GM21528 (cell line): Measurements from ENCODE around the gene LIMS2.
A peak's percentile ranks its signal among the peaks of the same experiment; 100 is the strongest.

Experiments
- ATAC-seq: cut with Tn5 transposase; IDR thresholded peaks from one replicate; pipeline ENCODE4 v1.9.1; 2021; ENCODE audit warnings: mild to moderate bottlenecking, moderate library complexity; ENCODE audit not compliant: unreplicated experiment, low FRiP score

LIMS2 gene

GRCh38 chr2:127701651-127702394, 26.5 kb upstream of the LIMS2 start:
- ATAC-seq, result peak; percentile 59

GRCh38 chr2:127701193-127701650, 25.9 kb upstream of the LIMS2 start, which contains the start of gene SFT2D3:
Gene SFT2D3, plus strand, starts transcription at chr2:127701497. Its CDS starts 32 bp downstream, at chr2:127701529.
- peak; percentile 72 for ATAC-seq

GRCh38 chr2:127700527-127701192, 25.3 kb upstream of the LIMS2 start:
- peak; percentile 63 for ATAC-seq

GRCh38 chr2:127698553-127699355, 23.4 kb upstream of the LIMS2 start:
- no peak for ATAC-seq

DNA sequence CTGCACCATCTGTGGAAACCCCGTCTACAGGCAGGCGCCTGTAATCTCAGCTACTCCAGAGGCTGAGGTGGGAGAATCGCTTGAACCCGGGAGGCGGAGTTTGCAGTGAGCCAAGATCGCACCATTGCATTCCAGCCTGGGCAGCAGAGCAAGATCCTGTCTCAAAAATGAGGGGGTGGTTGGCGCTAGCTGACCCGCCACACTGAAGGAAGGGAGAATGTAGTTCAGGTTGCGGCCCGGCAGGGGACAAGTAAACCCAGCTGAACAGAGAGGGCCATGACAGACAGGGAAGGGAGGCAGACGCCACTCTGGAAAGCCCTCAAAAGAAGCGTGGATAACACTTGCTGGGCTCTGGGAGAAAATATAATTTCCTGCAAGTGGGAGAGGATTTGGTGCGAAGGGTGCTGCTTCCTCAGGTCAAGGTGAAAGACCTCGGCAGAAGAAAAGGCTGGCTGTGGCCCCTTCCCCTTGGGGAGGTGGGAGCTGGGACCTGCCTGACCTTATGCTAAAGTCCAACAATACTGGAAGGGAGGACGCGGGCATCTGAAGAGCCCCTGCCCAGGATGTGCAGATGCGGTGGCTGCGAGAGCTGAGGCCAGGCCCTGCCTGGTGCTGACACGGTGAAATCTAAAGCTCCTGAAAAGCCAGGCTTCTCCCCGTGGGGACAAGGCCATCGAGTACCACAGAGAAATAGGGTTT, 22.3 kb upstream of the LIMS2 start:
- ATAC-seq, result no peak

- no peak for ATAC-seq
Measured at GRCh38 chr2:127695491-127696472, 20.5 kb upstream of the LIMS2 start.

- ATAC-seq, result no peak
Measured at GRCh38 chr2:127694986-127695385, 19.7 kb upstream of the LIMS2 start.

DNA sequence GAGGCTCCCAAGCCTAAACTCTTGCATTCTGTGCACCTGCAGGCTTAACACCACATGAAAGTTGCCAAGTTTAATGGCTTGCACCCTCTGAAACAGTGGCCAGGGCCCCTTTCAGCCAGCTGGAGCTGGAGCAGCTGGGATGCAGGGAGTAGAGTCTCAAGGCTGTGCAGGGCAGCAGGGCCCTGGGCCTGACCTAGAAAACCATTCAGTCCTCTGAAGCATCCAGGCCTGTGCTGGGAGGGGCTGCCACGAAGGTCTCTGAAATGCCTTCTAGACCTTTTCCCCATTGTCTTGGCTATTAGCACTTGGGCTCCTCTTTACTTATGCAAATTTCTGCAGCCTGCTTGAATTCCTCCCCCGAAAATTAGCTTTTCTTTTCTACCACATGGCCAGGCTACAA, 15.4 kb upstream of the LIMS2 start:
- no peak for ATAC-seq

- ATAC-seq, result no peak
Measured at GRCh38 chr2:127688405-127688804, 13.1 kb upstream of the LIMS2 start.

DNA sequence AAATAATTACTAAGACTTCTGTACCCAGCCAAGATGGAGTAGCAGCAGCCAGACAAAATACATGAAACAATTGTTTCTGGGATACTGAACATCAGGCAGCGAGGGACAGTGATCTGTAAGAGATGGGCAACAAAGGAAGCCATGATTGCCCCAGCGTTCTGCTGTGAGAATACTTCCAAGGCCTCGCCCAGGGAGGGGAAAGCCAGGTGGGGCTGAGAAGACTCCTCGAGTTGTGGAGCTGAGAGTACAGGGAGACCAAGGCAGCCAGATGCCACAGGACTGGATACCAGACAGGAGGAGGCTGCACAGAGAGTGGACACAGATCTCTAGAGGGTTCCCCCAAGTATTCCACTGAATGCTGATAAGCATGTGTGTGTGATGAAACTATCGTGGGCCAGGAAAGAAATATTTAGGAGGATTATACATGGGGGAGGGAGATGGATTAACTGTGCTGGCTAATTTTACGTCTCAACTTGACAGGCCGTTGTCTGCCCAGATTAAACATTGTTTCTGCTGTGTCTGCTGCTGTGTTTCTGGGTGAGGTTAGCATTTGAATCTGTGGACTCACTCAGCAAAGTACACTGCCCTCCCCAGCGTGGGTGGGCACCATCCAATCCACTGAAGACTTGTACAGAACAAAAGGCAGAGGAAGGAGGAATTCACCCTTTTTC, 10.2 kb upstream of the LIMS2 start:
- no peak for ATAC-seq

- ATAC-seq, result no peak
Measured at GRCh38 chr2:127683757-127684156, 8.4 kb upstream of the LIMS2 start.

DNA sequence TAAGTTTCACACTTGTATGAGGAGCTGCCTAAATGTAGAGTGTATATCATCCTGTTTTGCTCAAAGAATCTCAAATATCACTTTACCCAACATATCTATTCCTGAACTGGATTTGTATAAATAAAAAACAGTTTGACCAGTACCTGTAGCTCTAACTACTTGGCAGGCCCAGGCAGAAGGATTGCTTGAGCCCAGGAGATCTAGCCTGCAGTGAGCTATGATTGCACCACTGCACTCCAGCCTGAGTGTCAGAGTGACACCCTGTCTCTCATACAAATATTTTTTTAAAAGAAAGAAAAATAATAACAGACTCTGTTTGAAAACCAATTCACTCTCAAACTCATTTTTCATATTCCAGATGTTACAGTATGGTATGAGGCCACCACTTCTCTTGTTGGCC, 7.7 kb upstream of the LIMS2 start:
- no peak for ATAC-seq

DNA sequence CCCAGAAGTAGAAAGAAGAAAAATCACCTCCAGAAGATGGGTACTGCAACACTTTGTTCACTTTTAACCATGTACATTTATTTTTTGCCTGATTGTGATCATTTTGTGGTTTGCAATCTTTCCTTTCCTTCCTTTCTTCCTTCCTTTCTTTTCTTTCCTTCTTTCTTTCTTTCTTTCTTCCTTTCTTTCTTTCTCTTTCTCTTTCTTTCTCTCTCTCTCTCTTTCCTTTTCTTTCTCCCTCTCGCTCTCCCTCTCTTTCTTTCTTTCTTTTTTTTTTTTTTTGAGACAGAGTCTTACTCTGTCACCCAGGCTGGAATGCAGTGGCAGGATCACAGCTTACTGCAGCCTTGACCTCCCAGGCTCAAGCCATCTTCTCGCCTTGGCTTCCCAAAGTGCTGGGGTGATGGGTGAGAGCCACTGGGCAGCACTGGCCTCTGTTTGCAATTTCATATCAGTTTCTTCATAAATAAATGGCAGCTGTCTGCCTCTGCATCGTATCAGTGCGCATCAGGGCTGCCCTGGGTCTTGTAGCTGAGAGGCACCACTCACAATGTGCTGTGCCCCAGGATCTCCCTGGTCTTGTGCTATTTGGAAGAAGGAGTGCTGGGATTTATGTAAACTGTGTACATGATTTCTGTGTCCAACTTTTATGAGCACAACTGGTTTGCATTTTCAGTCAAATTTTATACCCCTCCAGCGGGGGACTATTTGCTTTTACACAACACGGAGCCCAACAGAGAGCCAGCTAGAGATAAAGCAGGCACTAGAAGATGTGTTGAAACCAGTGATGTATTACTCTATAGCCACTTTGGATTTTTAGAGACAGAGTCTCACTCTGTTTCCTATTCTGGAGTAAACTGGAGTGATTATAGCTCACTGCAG, 6.9 kb upstream of the LIMS2 start:
- ATAC-seq, result no peak

DNA sequence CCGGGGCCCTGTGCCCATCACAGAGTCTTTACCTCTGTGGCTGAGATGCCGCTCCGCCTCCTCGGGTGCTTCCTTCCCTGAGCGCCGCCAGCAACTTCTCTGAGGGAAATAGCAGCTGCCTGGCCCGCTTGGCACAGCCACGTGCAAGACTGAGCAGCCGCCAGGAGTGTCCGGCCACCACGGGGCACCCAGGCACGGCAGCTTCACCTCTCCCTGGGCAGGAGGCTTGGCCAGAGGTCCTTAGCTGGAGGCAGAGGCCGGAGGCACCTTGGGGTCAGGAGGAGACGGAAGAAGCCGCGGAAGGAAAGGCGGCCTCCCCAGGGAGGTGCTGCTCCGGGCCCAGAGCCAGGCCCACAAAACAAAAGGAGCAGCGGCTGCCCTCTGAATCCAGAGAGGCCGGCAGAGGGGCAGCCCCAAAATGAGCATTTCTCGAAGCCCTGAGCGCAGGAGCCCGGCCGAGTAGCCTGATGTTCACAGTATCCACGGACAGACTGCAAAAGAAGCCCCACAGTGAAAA, 6.0 kb upstream of the LIMS2 start:
- ATAC-seq, result no peak

- no peak for ATAC-seq
Measured at GRCh38 chr2:127680706-127681287, 5.5 kb upstream of the LIMS2 start.

GRCh38 chr2:127679680-127680361, 4.5 kb upstream of the LIMS2 start:
- no peak for ATAC-seq

DNA sequence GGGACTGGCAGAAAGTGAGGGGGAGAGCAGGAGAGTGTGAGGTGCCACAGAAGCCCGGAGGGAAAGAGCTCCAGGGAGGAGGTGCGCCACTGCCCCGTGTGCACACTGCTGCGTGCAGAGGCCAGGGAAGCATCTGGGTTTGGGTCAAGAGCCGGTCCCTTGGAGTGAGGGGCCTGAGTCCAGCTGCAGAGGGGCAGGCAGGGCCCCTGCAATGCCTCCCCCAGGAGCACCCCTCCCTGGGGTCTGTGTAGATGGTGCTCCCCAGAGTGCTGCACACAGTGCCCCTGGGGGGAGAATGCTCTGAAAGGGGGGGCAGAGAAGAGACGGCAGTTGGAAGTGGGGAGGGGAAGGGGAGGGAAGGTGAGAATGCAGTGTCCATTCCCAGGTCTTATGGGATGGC, 3.7 kb upstream of the LIMS2 start:
- no peak for ATAC-seq
